PC-9 (cell line): Measurements from ENCODE around the gene EML6. TPM values are rescaled to one million over a fixed set of nuclear protein-coding genes. Genes with fewer than 3 reads are reported as not detected.

Experiments used
- BruUV-seq: library from RNA; stranded (reverse); fragments of 400-500 nt; replicated peaks from 2 replicates; lab custom pipeline; 2021; lab: Mats Ljungman, UMichigan
- CTCF ChIA-PET: fragments of 300-600 bp; sonication (Branson Sonifier 250); formaldehyde crosslinking; loops from one replicate; lab custom pipeline; 2022; ENCODE audit warnings: antibody characterized with exemption; lab: Charles Lee
- POLR2A ChIA-PET: fragments of 300-600 bp; sonication (Branson Sonifier 250); formaldehyde crosslinking; loops from one replicate; lab custom pipeline; 2022; ENCODE audit warnings: antibody characterized with exemption; ENCODE audit not compliant: unreplicated experiment; lab: Charles Lee
- DNase-seq, 2 experiments: peaks; one replicate each; pipeline versions ENCODE4 v3.0.0 to v3.0.0-alpha.2; 2015 to 2022; ENCODE audit warnings: mixed read lengths in 1 of 2
- H2AFZ ChIP-seq: fragments of 200-600 bp; sonication (generic); 2 replicates; pipeline ENCODE4 v1.8.1; 2017; ENCODE audit warnings: antibody characterized with exemption
- H3F3A ChIP-seq: fragments of 200-600 bp; sonication (generic); 2 replicates; pipeline ENCODE4 v1.8.1; 2017; ENCODE audit warnings: antibody characterized with exemption, mild to moderate bottlenecking, low read depth; ENCODE audit not compliant: insufficient read depth
- H3K27ac ChIP-seq: fragments of 200-600 bp; sonication (generic); 2 replicates; pipeline ENCODE4 v1.6.1; 2016; ENCODE audit warnings: mixed run types
- H3K27me3 ChIP-seq: fragments of 200-600 bp; sonication (generic); 2 replicates; pipeline ENCODE4 v1.6.1; 2016; ENCODE audit warnings: low read depth, mixed run types; ENCODE audit not compliant: insufficient read depth
- H3K36me3 ChIP-seq: fragments of 200-600 bp; sonication (generic); 2 replicates; pipeline ENCODE4 v1.6.1; 2016; ENCODE audit warnings: low read depth, mixed run types
- H3K4me1 ChIP-seq: fragments of 200-600 bp; sonication (generic); replicated peaks from 2 replicates; pipeline ENCODE4 v1.6.1; 2016; ENCODE audit warnings: mixed run types; ENCODE audit not compliant: insufficient read depth
- H3K4me2 ChIP-seq: fragments of 200-600 bp; sonication (generic); 2 replicates; pipeline ENCODE4 v1.6.1; 2017; ENCODE audit warnings: mixed run types
- H3K4me3 ChIP-seq: fragments of 200-600 bp; sonication (generic); 2 replicates; pipeline ENCODE4 v1.6.1; 2016; ENCODE audit warnings: mixed run types
- H3K79me2 ChIP-seq: fragments of 200-600 bp; sonication (generic); 2 replicates; pipeline ENCODE4 v1.6.1; 2017; ENCODE audit warnings: low read depth, mixed run types
- H3K9me2 ChIP-seq: fragments of 200-600 bp; sonication (generic); 2 replicates; pipeline ENCODE4 v1.8.1; 2017; ENCODE audit warnings: mild to moderate bottlenecking; ENCODE audit not compliant: insufficient read depth
- H3K9me3 ChIP-seq: fragments of 200-600 bp; sonication (generic); 2 replicates; pipeline ENCODE4 v1.8.1; 2016; ENCODE audit warnings: low read depth; ENCODE audit not compliant: insufficient read depth
- H4K20me1 ChIP-seq: fragments of 200-600 bp; sonication (generic); 2 replicates; pipeline ENCODE4 v1.8.1; 2017; ENCODE audit not compliant: insufficient read depth
- EZH2 ChIP-seq: fragments of 200-600 bp; sonication (generic); IDR thresholded peaks from 2 replicates; pipeline ENCODE4 v1.8.0; 2017; ENCODE audit warnings: antibody characterized with exemption, low read depth
- intact Hi-C: fragments of 100-400 bp; cut with micrococcal nuclease; formaldehyde crosslinking; loops from one replicate; pipeline ENCODE4 v1.10.0; 2022; ENCODE audit not compliant: unreplicated experiment
- total RNA-seq: library from RNA; stranded (reverse); gene quantifications from 2 replicates; pipeline ENCODE4 v1.2.3, GENCODE V29; 2021
- TF ChIP-seq, protein P1 (sequence below): fragments of 200-600 bp; sonication (generic); conservative IDR thresholded peaks from 2 replicates; pipeline ENCODE4 v1.6.1; 2017; ENCODE audit warnings: mixed run types, antibody characterized with exemption, mild to moderate bottlenecking, moderate library complexity

The EML6 gene
- total RNA-seq, 1 experiment from 2014 or later = 3.7 TPM

DNA sequence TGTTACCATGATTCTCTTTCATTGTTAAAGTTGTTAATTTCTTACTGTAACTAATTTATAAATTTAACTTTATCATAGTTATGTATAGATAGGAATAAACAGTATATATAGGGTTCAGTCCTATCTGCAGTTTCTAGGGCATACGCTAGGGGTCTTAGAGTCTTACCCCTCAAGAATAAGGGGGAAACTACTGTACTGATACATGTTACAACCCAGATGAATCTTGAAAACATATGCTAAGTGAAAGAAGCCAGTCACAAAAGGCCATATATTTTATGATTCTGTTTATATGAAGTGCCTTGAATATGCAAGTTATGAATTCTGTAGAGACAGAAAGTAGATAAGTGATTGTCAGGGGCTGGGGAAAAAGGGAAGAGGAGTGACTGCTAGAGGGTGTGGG is 274.4 kb downstream of the EML6 start:
- intact Hi-C loops = no loop called here
- Histone ChIP-seq H4K20me1 (peaks cover 99% of the 10 kb centered on the region), H3K4me2 (no peak overlapping the region), H3K9me3 (no peaks in the 10 kb centered on the region), H3F3A (peaks cover 94% of the 10 kb centered on the region), H3K79me2 (peaks cover 100% of the 10 kb centered on the region), H3K4me3 (no peak overlapping the region), H3K9me2 (no peaks in the 10 kb centered on the region), H2AFZ (no peak overlapping the region), H3K4me1 (0 out of 2 replicates have a peak, but pooled peaks cover 25% of the 10 kb centered on the region), H3K27me3 (no peaks in the 10 kb centered on the region), H3K27ac (no peak overlapping the region), H3K36me3 (peaks cover 14% of the 10 kb centered on the region; the same call in 1 of the 2 replicates)
- POLR2A ChIA-PET = no interaction called here
- BruUV-seq = no TSS peak
- TF ChIP-seq, protein P1, sequence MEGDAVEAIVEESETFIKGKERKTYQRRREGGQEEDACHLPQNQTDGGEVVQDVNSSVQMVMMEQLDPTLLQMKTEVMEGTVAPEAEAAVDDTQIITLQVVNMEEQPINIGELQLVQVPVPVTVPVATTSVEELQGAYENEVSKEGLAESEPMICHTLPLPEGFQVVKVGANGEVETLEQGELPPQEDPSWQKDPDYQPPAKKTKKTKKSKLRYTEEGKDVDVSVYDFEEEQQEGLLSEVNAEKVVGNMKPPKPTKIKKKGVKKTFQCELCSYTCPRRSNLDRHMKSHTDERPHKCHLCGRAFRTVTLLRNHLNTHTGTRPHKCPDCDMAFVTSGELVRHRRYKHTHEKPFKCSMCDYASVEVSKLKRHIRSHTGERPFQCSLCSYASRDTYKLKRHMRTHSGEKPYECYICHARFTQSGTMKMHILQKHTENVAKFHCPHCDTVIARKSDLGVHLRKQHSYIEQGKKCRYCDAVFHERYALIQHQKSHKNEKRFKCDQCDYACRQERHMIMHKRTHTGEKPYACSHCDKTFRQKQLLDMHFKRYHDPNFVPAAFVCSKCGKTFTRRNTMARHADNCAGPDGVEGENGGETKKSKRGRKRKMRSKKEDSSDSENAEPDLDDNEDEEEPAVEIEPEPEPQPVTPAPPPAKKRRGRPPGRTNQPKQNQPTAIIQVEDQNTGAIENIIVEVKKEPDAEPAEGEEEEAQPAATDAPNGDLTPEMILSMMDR = no peak
- TF ChIP-seq EZH2 = no peak
- DNase-seq = no peak
- CTCF ChIA-PET = no interaction called here

DNA sequence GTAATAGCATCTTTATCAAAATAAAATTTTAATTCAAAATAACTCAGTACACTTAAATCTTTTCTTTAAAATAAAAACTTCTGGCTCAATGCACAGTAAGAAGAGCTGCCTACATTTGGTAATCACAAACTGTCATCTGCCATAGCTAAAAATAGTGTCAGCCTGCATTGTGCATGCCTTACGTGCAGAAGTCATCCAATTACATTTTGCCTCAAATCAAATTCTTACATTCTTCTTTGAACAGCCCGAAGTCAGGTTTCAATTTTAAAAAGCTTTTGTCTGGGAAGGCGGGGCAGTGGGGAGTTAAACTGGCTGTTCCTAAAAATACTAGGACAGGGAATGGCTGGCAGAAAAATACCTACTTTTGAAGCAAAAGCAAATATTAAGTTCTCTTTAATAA is 275.7 kb downstream of the EML6 start:
- Histone ChIP-seq H2AFZ (no peak overlapping the region), H4K20me1 (peaks cover 99% of the 10 kb centered on the region), H3K4me2 (no peak overlapping the region), H3K79me2 (peaks cover 100% of the 10 kb centered on the region), H3K36me3 (peaks cover 17% of the 10 kb centered on the region; the same call in 1 of the 2 replicates), H3K27me3 (no peaks in the 10 kb centered on the region), H3K4me3 (no peak overlapping the region), H3K9me2 (no peaks in the 10 kb centered on the region), H3K9me3 (no peaks in the 10 kb centered on the region), H3K27ac (no peak overlapping the region), H3F3A (peaks cover 94% of the 10 kb centered on the region), H3K4me1 (0 out of 2 replicates have a peak, but pooled peaks cover 28% of the 10 kb centered on the region)
- ChIA-PET POLR2A (interaction anchor here (0.6 kb wide), 1 partner anchor 276 kb away, joined by 7 read pairs; the partner anchor contains the start of gene EML6), CTCF (interaction anchor here (0.6 to 1.1 kb wide), 3 partner anchors 21 to 1030 kb away, joined by 3 to 5 read pairs (median 4); no protein-coding TSS in a partner anchor)
- no TSS peak for BruUV-seq
- intact Hi-C loops = no loop called here
- TF ChIP-seq, protein P1 = no peak
- TF ChIP-seq EZH2 = no peak
- DNase-seq = peak in 1 of 2 experiments; percentile 21

DNA sequence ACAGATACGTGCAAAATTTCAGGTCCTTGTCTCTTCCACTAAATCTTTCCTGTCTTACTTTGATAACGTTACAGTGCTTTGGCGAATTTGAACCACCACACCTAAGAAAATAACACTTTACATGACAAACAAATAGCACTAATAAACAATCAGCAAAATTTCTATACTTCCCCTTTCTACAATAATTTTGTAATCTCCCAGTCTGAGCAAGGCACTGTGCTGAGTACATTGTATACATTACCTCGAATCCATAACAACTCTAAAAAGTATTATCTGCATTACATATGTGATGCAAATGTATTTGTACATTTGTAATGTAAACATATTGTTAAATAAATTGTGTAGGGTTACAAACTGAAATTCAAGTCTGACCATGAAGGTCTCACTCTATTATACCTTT is 276.9 kb downstream of the EML6 start:
- 0 out of 2 replicates have a peak, but pooled peaks cover 28% of the 10 kb centered on the region for H3K4me1 ChIP-seq
- no TSS peak for BruUV-seq
- no peak overlapping the region for H2AFZ ChIP-seq
- POLR2A ChIA-PET = interaction anchor here (0.7 kb wide), 1 partner anchor 50 kb away, joined by 11 read pairs; the partner anchor contains the start of gene RTN4
- no peaks in the 10 kb centered on the region for H3K9me3 ChIP-seq
- H3K4me3 ChIP-seq = no peak overlapping the region
- TF ChIP-seq, protein P1 = no peak
- no peak for TF ChIP-seq EZH2
- H3F3A ChIP-seq = peaks cover 95% of the 10 kb centered on the region
- CTCF ChIA-PET = no interaction called here
- intact Hi-C loops = no loop called here
- peaks cover 21% of the 10 kb centered on the region; the same call in 1 of the 2 replicates for H3K36me3 ChIP-seq
- no peaks in the 10 kb centered on the region for H3K9me2 ChIP-seq
- no peaks in the 10 kb centered on the region for H3K27me3 ChIP-seq
- no peak for DNase-seq
- peaks cover 99% of the 10 kb centered on the region for H4K20me1 ChIP-seq
- 0 out of 2 replicates have a peak overlapping the region, but pooled peaks have one; percentile 12 for H3K4me2 ChIP-seq
- H3K27ac ChIP-seq = peak overlapping the region; percentile 18; the same call in 1 of the 2 replicates
- peaks cover 100% of the 10 kb centered on the region for H3K79me2 ChIP-seq
